WTC11 (cell line): ENCODE results near the gene SSTR1. TPM values are rescaled to one million over a fixed set of nuclear protein-coding genes. Genes with fewer than 3 reads are reported as not detected.

Source experiments
- ATAC-seq: fragments of 200-7000 bp; cut with Tn5 transposase; 2 replicates; pipeline ENCODE4 v1.10.0; 2021; ENCODE audit warnings: mild to moderate bottlenecking, moderate library complexity
- CTCF ChIA-PET: fragments of 300-600 bp; sonication (Branson Sonifier 250); formaldehyde crosslinking; loops from one replicate; lab custom pipeline; 2021; ENCODE audit warnings: antibody characterized with exemption; lab: Charles Lee
- POLR2A ChIA-PET: fragments of 350-600 bp; sonication (Branson Sonifier 250); formaldehyde crosslinking; loops from one replicate; lab custom pipeline; 2021; ENCODE audit warnings: antibody characterized with exemption; lab: Charles Lee
- DNase-seq: peaks from one replicate; pipeline ENCODE4 v3.0.0; 2021; ENCODE audit warnings: low spot score
- H3K27ac Mint-ChIP-seq: 2 replicates; pipeline ENCODE4 v1.8.0; 2021; ENCODE audit warnings: mixed read lengths
- H3K27me3 Mint-ChIP-seq: 2 replicates; pipeline ENCODE4 v1.8.0; 2021; ENCODE audit warnings: low read depth, mild to moderate bottlenecking, moderate library complexity, mixed read lengths
- H3K36me3 Mint-ChIP-seq: 2 replicates; pipeline ENCODE4 v1.8.0; 2021; ENCODE audit warnings: mixed read lengths
- H3K4me1 Mint-ChIP-seq: 2 replicates; pipeline ENCODE4 v1.8.0; 2022; ENCODE audit warnings: mixed read lengths
- H3K4me3 Mint-ChIP-seq: 2 replicates; pipeline ENCODE4 v1.8.0; 2021; ENCODE audit warnings: mild to moderate bottlenecking, moderate library complexity, mixed read lengths
- H3K9me3 Mint-ChIP-seq: 2 replicates; pipeline ENCODE4 v1.8.0; 2021; ENCODE audit warnings: mixed read lengths
- CREB1 ChIP-seq: sonication (generic); formaldehyde crosslinking; IDR thresholded peaks from 2 replicates; pipeline ENCODE4 v1.8.0; 2023; ENCODE audit warnings: mild to moderate bottlenecking, missing genetic modification reagents
- ETV6 ChIP-seq: sonication (generic); formaldehyde crosslinking; IDR thresholded peaks from 2 replicates; pipeline ENCODE4 v1.8.1; 2022; ENCODE audit warnings: mild to moderate bottlenecking, missing genetic modification reagents
- GABPB1 ChIP-seq: sonication (generic); formaldehyde crosslinking; IDR thresholded peaks from 2 replicates; pipeline ENCODE4 v1.8.1; 2023; ENCODE audit warnings: mild to moderate bottlenecking, missing genetic modification reagents
- HMGA2 ChIP-seq: fragments of 250-450 bp; sonication (Bioruptor Pico); IDR thresholded peaks from 2 replicates; pipeline ENCODE4 v1.4.0; 2021; ENCODE audit warnings: mild to moderate bottlenecking, moderate library complexity
- NR1H2 ChIP-seq: sonication (generic); formaldehyde crosslinking; IDR thresholded peaks from 2 replicates; pipeline ENCODE4 v1.9.0; 2021; ENCODE audit warnings: mild to moderate bottlenecking, moderate library complexity, missing genetic modification reagents
- PRRX2 ChIP-seq: fragments of 250-450 bp; sonication (Bioruptor Pico); IDR thresholded peaks from 2 replicates; pipeline ENCODE4 v1.8.0; 2021; ENCODE audit warnings: mild to moderate bottlenecking
- SP1 ChIP-seq: sonication (generic); formaldehyde crosslinking; conservative IDR thresholded peaks from 2 replicates; pipeline ENCODE4 v1.8.1; 2022; ENCODE audit warnings: missing genetic modification reagents
- TEAD4 ChIP-seq: sonication (generic); formaldehyde crosslinking; IDR thresholded peaks from 2 replicates; pipeline ENCODE4 v1.8.0; 2022; ENCODE audit warnings: mild to moderate bottlenecking, missing genetic modification reagents
- TP53 ChIP-seq: sonication (generic); formaldehyde crosslinking; IDR thresholded peaks from 2 replicates; pipeline ENCODE4 v1.8.1; 2023; ENCODE audit warnings: mild to moderate bottlenecking, missing genetic modification reagents
- ZNF416 ChIP-seq: fragments of 250-450 bp; sonication (Bioruptor Pico); IDR thresholded peaks from 2 replicates; pipeline ENCODE4 v1.9.0; 2021; ENCODE audit warnings: mild to moderate bottlenecking, inconsistent platforms
- total RNA-seq: library from RNA; stranded (reverse); gene quantifications from 3 replicates; pipeline ENCODE4 v1.2.3, GENCODE V29; 2021
- TF ChIP-seq, protein P1 (sequence below): sonication (generic); formaldehyde crosslinking; IDR thresholded peaks from 2 replicates; pipeline ENCODE4 v1.8.1; 2023; ENCODE audit warnings: mild to moderate bottlenecking, missing genetic modification reagents
- TF ChIP-seq, protein P2 (sequence below): sonication (generic); formaldehyde crosslinking; IDR thresholded peaks from 2 replicates; pipeline ENCODE4 v1.8.1; 2022; ENCODE audit warnings: low read depth, mild to moderate bottlenecking, moderate library complexity, missing genetic modification reagents, borderline replicate concordance
- TF ChIP-seq, protein P3 (sequence below): sonication (generic); formaldehyde crosslinking; IDR thresholded peaks from 2 replicates; pipeline ENCODE4 v1.8.0; 2022; ENCODE audit warnings: mild to moderate bottlenecking, missing genetic modification reagents
- TF ChIP-seq, protein P4 (sequence below): fragments of 250-450 bp; sonication (Bioruptor Pico); conservative IDR thresholded peaks from 2 replicates; pipeline ENCODE4 v1.9.0; 2021; ENCODE audit warnings: mild to moderate bottlenecking
- TF ChIP-seq, protein P5 (sequence below): sonication (generic); formaldehyde crosslinking; IDR thresholded peaks from 2 replicates; pipeline ENCODE4 v1.8.1; 2022; ENCODE audit warnings: mild to moderate bottlenecking, moderate library complexity, missing genetic modification reagents
- TF ChIP-seq, protein P6 (sequence below): sonication (generic); formaldehyde crosslinking; IDR thresholded peaks from 2 replicates; pipeline ENCODE4 v1.8.0; 2023; ENCODE audit warnings: mild to moderate bottlenecking, missing genetic modification reagents

SSTR1 gene
- total RNA-seq, 1 experiment from 2014 or later = 1.7 TPM

DNA sequence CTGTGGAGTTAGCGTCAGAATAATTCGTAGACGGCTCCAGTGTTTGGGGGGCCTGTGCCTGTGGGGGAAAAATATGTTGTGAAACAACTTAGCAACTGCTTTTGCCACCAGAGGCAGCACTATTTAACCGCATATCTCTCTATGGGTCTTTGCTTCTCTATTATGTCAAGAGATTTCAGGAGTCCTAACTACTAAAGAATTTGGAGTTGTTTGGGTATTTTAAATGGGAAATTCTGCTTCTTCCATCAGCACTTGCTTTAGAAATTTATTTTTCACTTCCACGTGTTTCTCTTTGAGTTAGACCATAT, 48.8 kb downstream of the SSTR1 start:
- H3K4me3 Mint-ChIP-seq = peak overlapping the region; percentile 67
- H3K27me3 Mint-ChIP-seq = peaks cover 91% of the 10 kb centered on the region
- ATAC-seq = peak; percentile 4; the same call in 1 of the 2 replicates
- H3K27ac Mint-ChIP-seq = no peak overlapping the region
- H3K36me3 Mint-ChIP-seq = no peaks in the 10 kb centered on the region
- ChIA-PET CTCF (interaction anchor here (0.5 to 2.2 kb wide), 10 partner anchors 9 to 870 kb away, joined by 3 to 8 read pairs (median 4); partner anchors contain the start of gene SSTR1), POLR2A (no interaction called here)
- TF ChIP-seq ETV6 (CRISPR knock-in tag) (no peak), NR1H2 (CRISPR knock-in tag) (no peak), TP53 (CRISPR knock-in tag) (no peak)
- TF ChIP-seq, protein P1, sequence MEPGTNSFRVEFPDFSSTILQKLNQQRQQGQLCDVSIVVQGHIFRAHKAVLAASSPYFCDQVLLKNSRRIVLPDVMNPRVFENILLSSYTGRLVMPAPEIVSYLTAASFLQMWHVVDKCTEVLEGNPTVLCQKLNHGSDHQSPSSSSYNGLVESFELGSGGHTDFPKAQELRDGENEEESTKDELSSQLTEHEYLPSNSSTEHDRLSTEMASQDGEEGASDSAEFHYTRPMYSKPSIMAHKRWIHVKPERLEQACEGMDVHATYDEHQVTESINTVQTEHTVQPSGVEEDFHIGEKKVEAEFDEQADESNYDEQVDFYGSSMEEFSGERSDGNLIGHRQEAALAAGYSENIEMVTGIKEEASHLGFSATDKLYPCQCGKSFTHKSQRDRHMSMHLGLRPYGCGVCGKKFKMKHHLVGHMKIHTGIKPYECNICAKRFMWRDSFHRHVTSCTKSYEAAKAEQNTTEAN (CRISPR knock-in tag) = no peak
- TF ChIP-seq, protein P2, sequence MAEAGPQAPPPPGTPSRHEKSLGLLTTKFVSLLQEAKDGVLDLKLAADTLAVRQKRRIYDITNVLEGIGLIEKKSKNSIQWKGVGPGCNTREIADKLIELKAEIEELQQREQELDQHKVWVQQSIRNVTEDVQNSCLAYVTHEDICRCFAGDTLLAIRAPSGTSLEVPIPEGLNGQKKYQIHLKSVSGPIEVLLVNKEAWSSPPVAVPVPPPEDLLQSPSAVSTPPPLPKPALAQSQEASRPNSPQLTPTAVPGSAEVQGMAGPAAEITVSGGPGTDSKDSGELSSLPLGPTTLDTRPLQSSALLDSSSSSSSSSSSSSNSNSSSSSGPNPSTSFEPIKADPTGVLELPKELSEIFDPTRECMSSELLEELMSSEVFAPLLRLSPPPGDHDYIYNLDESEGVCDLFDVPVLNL = no peak
- peaks cover 4% of the 10 kb centered on the region; the same call in 1 of the 2 replicates for H3K9me3 Mint-ChIP-seq
- no peak for DNase-seq
- H3K4me1 Mint-ChIP-seq = peaks cover 12% of the 10 kb centered on the region

DNA sequence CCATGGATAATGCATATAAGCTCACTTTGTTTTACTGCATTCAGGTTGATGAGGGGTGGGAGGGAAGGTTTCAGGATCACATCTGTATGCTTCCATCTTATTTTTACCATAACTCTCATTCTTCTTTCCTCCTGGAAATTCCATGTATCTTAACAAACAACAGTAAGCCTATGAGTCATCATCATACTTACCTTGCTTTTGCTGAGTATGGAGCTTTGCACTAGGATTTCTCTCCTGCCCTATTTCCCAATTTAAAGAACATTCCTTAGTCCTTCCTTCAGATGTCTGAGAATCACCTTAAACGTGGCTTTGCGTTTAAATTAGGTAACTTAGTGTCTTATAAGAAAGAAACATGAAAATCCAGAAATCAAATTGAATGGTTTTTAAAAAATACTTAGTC, 49.8 kb downstream of the SSTR1 start:
- Mint-ChIP-seq H3K27me3 (peaks cover 94% of the 10 kb centered on the region), H3K4me1 (peaks cover 12% of the 10 kb centered on the region), H3K4me3 (no peak overlapping the region), H3K36me3 (no peaks in the 10 kb centered on the region), H3K27ac (no peak overlapping the region), H3K9me3 (peaks cover 12% of the 10 kb centered on the region)
- TF ChIP-seq SP1 (CRISPR knock-in tag) = no peak
- TF ChIP-seq, protein P3, sequence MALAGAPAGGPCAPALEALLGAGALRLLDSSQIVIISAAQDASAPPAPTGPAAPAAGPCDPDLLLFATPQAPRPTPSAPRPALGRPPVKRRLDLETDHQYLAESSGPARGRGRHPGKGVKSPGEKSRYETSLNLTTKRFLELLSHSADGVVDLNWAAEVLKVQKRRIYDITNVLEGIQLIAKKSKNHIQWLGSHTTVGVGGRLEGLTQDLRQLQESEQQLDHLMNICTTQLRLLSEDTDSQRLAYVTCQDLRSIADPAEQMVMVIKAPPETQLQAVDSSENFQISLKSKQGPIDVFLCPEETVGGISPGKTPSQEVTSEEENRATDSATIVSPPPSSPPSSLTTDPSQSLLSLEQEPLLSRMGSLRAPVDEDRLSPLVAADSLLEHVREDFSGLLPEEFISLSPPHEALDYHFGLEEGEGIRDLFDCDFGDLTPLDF (CRISPR knock-in tag) = no peak
- TF ChIP-seq, protein P4, sequence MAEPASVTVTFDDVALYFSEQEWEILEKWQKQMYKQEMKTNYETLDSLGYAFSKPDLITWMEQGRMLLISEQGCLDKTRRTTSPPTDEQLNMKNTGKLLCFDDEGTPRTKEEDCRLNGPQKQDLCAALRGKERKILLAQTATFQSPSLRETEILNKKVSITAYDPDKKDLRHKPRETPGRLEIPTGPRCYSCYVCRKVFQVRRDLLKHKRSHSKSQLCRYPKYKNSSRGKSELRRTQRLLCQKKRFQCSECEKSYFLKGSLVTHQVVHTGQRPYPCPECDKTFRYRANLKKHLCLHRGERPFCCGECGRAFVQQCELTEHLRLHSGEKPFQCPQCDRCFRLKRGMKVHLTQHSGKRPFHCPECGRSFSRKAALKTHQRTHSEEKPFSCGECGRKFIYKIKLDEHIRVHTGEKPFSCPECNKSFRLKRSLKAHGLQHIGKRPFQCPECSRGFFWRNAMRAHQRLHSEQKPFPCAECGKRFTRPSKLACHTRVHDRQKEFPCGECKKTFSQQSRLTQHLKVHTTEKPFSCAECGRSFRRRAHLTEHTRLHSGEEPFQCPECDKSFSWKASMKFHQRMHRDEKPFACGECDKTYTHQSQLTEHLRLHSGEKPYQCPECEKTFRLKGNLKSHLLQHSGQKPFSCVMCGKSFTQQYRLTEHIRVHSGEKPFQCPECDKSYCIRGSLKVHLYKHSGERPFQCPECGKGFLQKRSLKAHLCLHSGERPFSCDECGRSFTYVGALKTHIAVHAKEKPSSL (CRISPR knock-in tag) = no peak
- TF ChIP-seq, protein P5, sequence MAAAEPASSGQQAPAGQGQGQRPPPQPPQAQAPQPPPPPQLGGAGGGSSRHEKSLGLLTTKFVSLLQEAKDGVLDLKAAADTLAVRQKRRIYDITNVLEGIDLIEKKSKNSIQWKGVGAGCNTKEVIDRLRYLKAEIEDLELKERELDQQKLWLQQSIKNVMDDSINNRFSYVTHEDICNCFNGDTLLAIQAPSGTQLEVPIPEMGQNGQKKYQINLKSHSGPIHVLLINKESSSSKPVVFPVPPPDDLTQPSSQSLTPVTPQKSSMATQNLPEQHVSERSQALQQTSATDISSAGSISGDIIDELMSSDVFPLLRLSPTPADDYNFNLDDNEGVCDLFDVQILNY = no peak
- TF ChIP-seq PRRX2 (CRISPR knock-in tag) = no peak
- no peak for TF ChIP-seq CREB1 (CRISPR knock-in tag)
- TF ChIP-seq HMGA2 (CRISPR knock-in tag) = no peak
- DNase-seq (no peak), ATAC-seq (no peak)
- ChIA-PET CTCF (interaction anchor here (1.1 kb wide), 1 partner anchor 9 kb away, joined by 4 read pairs; no protein-coding TSS in a partner anchor), POLR2A (no interaction called here)

DNA sequence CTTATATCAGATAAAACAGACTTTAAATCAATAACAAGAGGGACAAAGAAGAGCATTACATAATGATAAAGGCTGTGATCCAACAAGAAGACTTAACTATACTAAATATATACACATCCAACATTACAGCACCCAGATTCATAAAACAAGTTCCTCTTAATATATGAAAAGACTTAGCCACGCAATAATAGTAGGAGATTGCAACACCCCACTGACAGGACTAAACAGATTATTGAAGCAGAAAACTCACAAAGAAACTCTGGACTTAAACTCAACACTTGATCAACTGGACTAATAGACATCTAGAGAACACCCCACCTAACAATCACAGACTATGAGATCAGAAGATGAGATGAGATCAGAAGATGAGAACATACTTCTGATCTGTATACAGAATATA, 53.9 kb downstream of the SSTR1 start:
- Mint-ChIP-seq H3K27me3 (peaks cover 95% of the 10 kb centered on the region), H3K4me1 (0 out of 2 replicates have a peak, but pooled peaks cover 2% of the 10 kb centered on the region), H3K27ac (no peak overlapping the region), H3K9me3 (peaks cover 22% of the 10 kb centered on the region), H3K36me3 (no peaks in the 10 kb centered on the region), H3K4me3 (no peak overlapping the region)
- TF ChIP-seq TEAD4 (CRISPR knock-in tag) (no peak), ZNF416 (CRISPR knock-in tag) (no peak), GABPB1 (peak; percentile 55; the same call in 1 of the 2 replicates)
- TF ChIP-seq, protein P6, sequence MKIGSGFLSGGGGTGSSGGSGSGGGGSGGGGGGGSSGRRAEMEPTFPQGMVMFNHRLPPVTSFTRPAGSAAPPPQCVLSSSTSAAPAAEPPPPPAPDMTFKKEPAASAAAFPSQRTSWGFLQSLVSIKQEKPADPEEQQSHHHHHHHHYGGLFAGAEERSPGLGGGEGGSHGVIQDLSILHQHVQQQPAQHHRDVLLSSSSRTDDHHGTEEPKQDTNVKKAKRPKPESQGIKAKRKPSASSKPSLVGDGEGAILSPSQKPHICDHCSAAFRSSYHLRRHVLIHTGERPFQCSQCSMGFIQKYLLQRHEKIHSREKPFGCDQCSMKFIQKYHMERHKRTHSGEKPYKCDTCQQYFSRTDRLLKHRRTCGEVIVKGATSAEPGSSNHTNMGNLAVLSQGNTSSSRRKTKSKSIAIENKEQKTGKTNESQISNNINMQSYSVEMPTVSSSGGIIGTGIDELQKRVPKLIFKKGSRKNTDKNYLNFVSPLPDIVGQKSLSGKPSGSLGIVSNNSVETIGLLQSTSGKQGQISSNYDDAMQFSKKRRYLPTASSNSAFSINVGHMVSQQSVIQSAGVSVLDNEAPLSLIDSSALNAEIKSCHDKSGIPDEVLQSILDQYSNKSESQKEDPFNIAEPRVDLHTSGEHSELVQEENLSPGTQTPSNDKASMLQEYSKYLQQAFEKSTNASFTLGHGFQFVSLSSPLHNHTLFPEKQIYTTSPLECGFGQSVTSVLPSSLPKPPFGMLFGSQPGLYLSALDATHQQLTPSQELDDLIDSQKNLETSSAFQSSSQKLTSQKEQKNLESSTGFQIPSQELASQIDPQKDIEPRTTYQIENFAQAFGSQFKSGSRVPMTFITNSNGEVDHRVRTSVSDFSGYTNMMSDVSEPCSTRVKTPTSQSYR = no peak
- DNase-seq = no peak
- ChIA-PET POLR2A (no interaction called here), CTCF (no interaction called here)
- no peak for ATAC-seq
